GM23338 (cell line): ENCODE data around the gene N4BP2L1. TPM values are rescaled to one million over a fixed set of nuclear protein-coding genes. Genes with fewer than 3 reads are reported as not detected.

Experiments used
- ATAC-seq: fragments of 200-7000 bp; cut with Tn5 transposase; 3 replicates; pipeline ENCODE4 v1.9.1; 2020
- DNase-seq: peaks from one replicate; pipeline ENCODE4 v3.0.0-alpha.2; 2015; ENCODE audit warnings: low spot score
- H2AFZ ChIP-seq: fragments of 200-600 bp; sonication (generic); 2 replicates; pipeline ENCODE4 v1.8.0; 2016; ENCODE audit warnings: antibody characterized with exemption, mild to moderate bottlenecking, moderate library complexity
- H3F3A ChIP-seq: fragments of 200-600 bp; sonication (generic); replicated peaks from 2 replicates; pipeline ENCODE4 v1.8.0; 2017; ENCODE audit warnings: antibody characterized with exemption, mixed run types, low read depth
- H3K27ac ChIP-seq: fragments of 200-600 bp; sonication (generic); 2 replicates; pipeline ENCODE4 v1.6.1; 2016; ENCODE audit warnings: low read depth
- H3K27me3 ChIP-seq: fragments of 200-600 bp; sonication (generic); 2 replicates; pipeline ENCODE4 v1.8.0; 2016; ENCODE audit warnings: mild to moderate bottlenecking, mixed run types, moderate library complexity; ENCODE audit not compliant: insufficient read depth
- H3K36me3 ChIP-seq: fragments of 200-600 bp; sonication (generic); 2 replicates; pipeline ENCODE4 v1.8.0; 2016; ENCODE audit warnings: mild to moderate bottlenecking; ENCODE audit not compliant: insufficient read depth
- H3K4me1 ChIP-seq: fragments of 200-600 bp; sonication (generic); 2 replicates; pipeline ENCODE4 v1.8.0; 2016; ENCODE audit warnings: mild to moderate bottlenecking, moderate library complexity; ENCODE audit not compliant: insufficient read depth
- H3K4me2 ChIP-seq: fragments of 200-600 bp; sonication (generic); 2 replicates; pipeline ENCODE4 v1.7.1; 2017; ENCODE audit warnings: mixed run types
- H3K4me3 ChIP-seq: fragments of 200-600 bp; sonication (generic); 2 replicates; pipeline ENCODE4 v1.6.1; 2016; ENCODE audit warnings: mixed run types
- H3K79me2 ChIP-seq: fragments of 200-600 bp; sonication (generic); replicated peaks from 2 replicates; pipeline ENCODE4 v1.8.0; 2017; ENCODE audit warnings: mild to moderate bottlenecking; ENCODE audit not compliant: insufficient read depth
- H3K9me2 ChIP-seq: fragments of 200-600 bp; sonication (generic); 2 replicates; pipeline ENCODE4 v1.8.0; 2017; ENCODE audit not compliant: insufficient read depth
- H4K20me1 ChIP-seq: fragments of 200-600 bp; sonication (generic); replicated peaks from 2 replicates; pipeline ENCODE4 v1.8.0; 2017; ENCODE audit warnings: mild to moderate bottlenecking; ENCODE audit not compliant: insufficient read depth
- H3K27ac Mint-ChIP-seq: 2 replicates; pipeline ENCODE4 v1.8.0; 2020; ENCODE audit warnings: inconsistent platforms, mild to moderate bottlenecking, moderate library complexity, mixed read lengths
- H3K27me3 Mint-ChIP-seq: 3 replicates; pipeline ENCODE4 v1.8.0; 2022; ENCODE audit warnings: low read depth, mild to moderate bottlenecking, moderate library complexity, mixed read lengths, inconsistent platforms; ENCODE audit not compliant: insufficient read depth, poor library complexity
- H3K36me3 Mint-ChIP-seq: 3 replicates; pipeline ENCODE4 v1.8.0; 2021; ENCODE audit warnings: low read depth, mild to moderate bottlenecking, inconsistent platforms, moderate library complexity, mixed read lengths
- H3K4me1 Mint-ChIP-seq: 3 replicates; pipeline ENCODE4 v1.8.0; 2020; ENCODE audit warnings: mild to moderate bottlenecking, inconsistent platforms, mixed read lengths
- H3K4me3 Mint-ChIP-seq: 3 replicates; pipeline ENCODE4 v1.8.0; 2021; ENCODE audit warnings: moderate library complexity, mild to moderate bottlenecking, inconsistent platforms, mixed read lengths
- H3K9me3 Mint-ChIP-seq: 3 replicates; pipeline ENCODE4 v1.8.0; 2020; ENCODE audit warnings: moderate library complexity, mild to moderate bottlenecking, inconsistent platforms, mixed read lengths
- CTCF ChIP-seq, 2 experiments: fragments of 200-600 bp in 1 of 2; sonication (generic) in 1 of 2; conservative IDR thresholded peaks; 2 replicates each; pipeline versions ENCODE4 v1.5.1 to v1.6.1; 2016 to 2017; ENCODE audit warnings: antibody characterized with exemption in 2 of 2, low read depth in 2 of 2, mild to moderate bottlenecking in 2 of 2, moderate library complexity in 1 of 2
- EZH2 ChIP-seq: fragments of 200-600 bp; sonication (generic); IDR thresholded peaks from one replicate; pipeline ENCODE4 v1.8.0; 2017; ENCODE audit warnings: antibody characterized with exemption, mild to moderate bottlenecking, low read depth; ENCODE audit not compliant: unreplicated experiment
- JUNB ChIP-seq: IDR thresholded peaks from one replicate; pipeline ENCODE4 v1.6.1; 2016; ENCODE audit warnings: antibody characterized with exemption; ENCODE audit not compliant: unreplicated experiment
- POLR2AphosphoS5 ChIP-seq: IDR thresholded peaks from 2 replicates; pipeline ENCODE4 v1.6.1; 2016; ENCODE audit warnings: antibody characterized with exemption, low read depth
- REST ChIP-seq: IDR thresholded peaks from one replicate; pipeline ENCODE4 v1.6.1; 2018; ENCODE audit warnings: antibody characterized with exemption; ENCODE audit not compliant: unreplicated experiment
- STAT1 ChIP-seq: IDR thresholded peaks from one replicate; pipeline ENCODE4 v1.6.1; 2016; ENCODE audit warnings: antibody characterized with exemption; ENCODE audit not compliant: unreplicated experiment
- ZNF114 ChIP-seq: fragments of 250-450 bp; sonication (Bioruptor Pico); IDR thresholded peaks from 2 replicates; pipeline ENCODE4 v1.5.0; 2020; ENCODE audit warnings: mild to moderate bottlenecking, moderate library complexity
- ZNF331 ChIP-seq: fragments of 250-450 bp; sonication (Bioruptor Pico); IDR thresholded peaks from 2 replicates; pipeline ENCODE4 v1.5.0; 2020; ENCODE audit warnings: low read depth, mild to moderate bottlenecking, moderate library complexity
- ZNF462 ChIP-seq: fragments of 250-450 bp; sonication (Bioruptor Pico); IDR thresholded peaks from 2 replicates; pipeline ENCODE4 v1.5.0; 2020; ENCODE audit warnings: mild to moderate bottlenecking, moderate library complexity
- polyA plus RNA-seq: library from polyadenylated mRNA; unstranded; fragments of >200 nt; fragmentation: Nextera tagmentation; extraction: Ambion mirVana; gene quantifications from 2 replicates; pipeline ENCODE4 v1.2.1, GENCODE V29; 2016
- total RNA-seq: library from RNA; depleted of rRNA; stranded (reverse); fragments of >200 nt; shearing (Covaris generic); gene quantifications from 2 replicates; pipeline ENCODE4 v1.2.3, GENCODE V29; 2014

The N4BP2L1 gene
- total and polyA plus RNA-seq, 2 experiments from 2014 or later: 3.3 to 4.1 TPM

GRCh38 chr13:32414580-32414979 is 13.3 kb downstream of the N4BP2L1 start:
- Histone ChIP-seq H4K20me1 (no peaks in the 10 kb centered on the region), H3K4me3 (no peak overlapping the region), H3K36me3 (no peaks in the 10 kb centered on the region), H3K27me3 (peaks cover 5% of the 10 kb centered on the region; the same call in 1 of the 2 replicates), H3K4me2 (no peak overlapping the region), H3K27ac (no peak overlapping the region), H3K79me2 (no peaks in the 10 kb centered on the region), H2AFZ (no peak overlapping the region), H3K4me1 (peaks cover 6% of the 10 kb centered on the region; the same call in 1 of the 2 replicates), H3K9me2 (0 out of 2 replicates have a peak, but pooled peaks cover 4% of the 10 kb centered on the region), H3F3A (no peaks in the 10 kb centered on the region)
- Mint-ChIP-seq H3K9me3 (peaks cover 22% of the 10 kb centered on the region), H3K4me3 (no peak overlapping the region), H3K36me3 (peaks cover 20% of the 10 kb centered on the region), H3K27me3 (peaks cover 10% of the 10 kb centered on the region), H3K4me1 (peaks cover 9% of the 10 kb centered on the region), H3K27ac (no peak overlapping the region)
- TF ChIP-seq STAT1 (no peak), ZNF114 (CRISPR knock-in tag) (no peak), ZNF462 (CRISPR knock-in tag) (no peak), POLR2AphosphoS5 (no peak), JUNB (no peak), CTCF (conservative IDR thresholded peaks at IDR 0.05; ENCODE audit: low read depth in 2 of 2) (no peak), REST (no peak), EZH2 (no peak), ZNF331 (no peak)
- DNase-seq (no peak), ATAC-seq (no peak)
